ENCODE results near the gene TENM4. TPM values are rescaled to one million over a fixed set of nuclear protein-coding genes. Genes with fewer than 3 reads are reported as not detected.

The TENM4 gene
- total RNA-seq, 2 experiments from 2014 or later: not detected

DNA sequence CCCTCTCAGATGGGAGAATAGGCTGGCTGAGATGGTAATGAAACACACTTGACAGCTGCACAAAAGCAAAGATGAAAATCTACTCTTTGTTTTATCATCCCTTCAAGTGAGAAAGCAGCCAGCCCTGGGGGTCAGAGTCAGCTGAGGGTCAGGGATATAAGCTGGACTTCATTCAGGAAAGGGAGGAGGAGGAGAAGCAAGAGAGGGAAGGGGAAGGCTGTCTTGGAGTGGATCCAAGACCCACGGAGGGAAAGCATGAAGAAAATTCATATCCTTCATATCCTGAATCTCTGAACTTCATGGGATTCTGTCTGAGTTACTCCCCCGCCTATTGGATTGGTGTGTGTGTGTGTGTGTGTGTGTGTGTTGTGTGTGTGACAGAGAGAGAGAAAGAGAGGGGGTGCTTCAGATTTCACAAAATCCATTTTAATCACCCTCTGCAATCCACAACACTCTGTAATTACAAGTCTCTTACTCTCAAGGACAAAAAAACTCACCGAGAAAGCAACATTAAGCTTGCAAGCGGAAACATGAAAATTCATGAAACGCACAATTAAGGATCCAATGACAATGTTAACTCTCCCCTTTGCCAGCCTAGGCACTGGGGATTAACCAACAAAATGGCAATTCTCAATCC, 327.7 kb downstream of the TENM4 start:
- no peak for DNase-seq
- Mint-ChIP-seq H3K4me3 (no peak overlapping the region), H3K4me1 (ENCODE audit: low read depth) (no peaks in the 10 kb centered on the region), H3K36me3 (ENCODE audit: low read depth) (no peaks in the 10 kb centered on the region), H3K27ac (no peak overlapping the region), H3K27me3 (peaks cover 1% of the 10 kb centered on the region), H3K9me3 (peaks cover 3% of the 10 kb centered on the region)
- TF ChIP-seq, protein P1, sequence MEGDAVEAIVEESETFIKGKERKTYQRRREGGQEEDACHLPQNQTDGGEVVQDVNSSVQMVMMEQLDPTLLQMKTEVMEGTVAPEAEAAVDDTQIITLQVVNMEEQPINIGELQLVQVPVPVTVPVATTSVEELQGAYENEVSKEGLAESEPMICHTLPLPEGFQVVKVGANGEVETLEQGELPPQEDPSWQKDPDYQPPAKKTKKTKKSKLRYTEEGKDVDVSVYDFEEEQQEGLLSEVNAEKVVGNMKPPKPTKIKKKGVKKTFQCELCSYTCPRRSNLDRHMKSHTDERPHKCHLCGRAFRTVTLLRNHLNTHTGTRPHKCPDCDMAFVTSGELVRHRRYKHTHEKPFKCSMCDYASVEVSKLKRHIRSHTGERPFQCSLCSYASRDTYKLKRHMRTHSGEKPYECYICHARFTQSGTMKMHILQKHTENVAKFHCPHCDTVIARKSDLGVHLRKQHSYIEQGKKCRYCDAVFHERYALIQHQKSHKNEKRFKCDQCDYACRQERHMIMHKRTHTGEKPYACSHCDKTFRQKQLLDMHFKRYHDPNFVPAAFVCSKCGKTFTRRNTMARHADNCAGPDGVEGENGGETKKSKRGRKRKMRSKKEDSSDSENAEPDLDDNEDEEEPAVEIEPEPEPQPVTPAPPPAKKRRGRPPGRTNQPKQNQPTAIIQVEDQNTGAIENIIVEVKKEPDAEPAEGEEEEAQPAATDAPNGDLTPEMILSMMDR (IDR thresholded peaks at IDR 0.05): no peak
- intact Hi-C loops (cut with micrococcal nuclease): no loop called here
- ChIA-PET POLR2A (no interaction called here), CTCF (no interaction called here)
- no peak for ATAC-seq

DNA sequence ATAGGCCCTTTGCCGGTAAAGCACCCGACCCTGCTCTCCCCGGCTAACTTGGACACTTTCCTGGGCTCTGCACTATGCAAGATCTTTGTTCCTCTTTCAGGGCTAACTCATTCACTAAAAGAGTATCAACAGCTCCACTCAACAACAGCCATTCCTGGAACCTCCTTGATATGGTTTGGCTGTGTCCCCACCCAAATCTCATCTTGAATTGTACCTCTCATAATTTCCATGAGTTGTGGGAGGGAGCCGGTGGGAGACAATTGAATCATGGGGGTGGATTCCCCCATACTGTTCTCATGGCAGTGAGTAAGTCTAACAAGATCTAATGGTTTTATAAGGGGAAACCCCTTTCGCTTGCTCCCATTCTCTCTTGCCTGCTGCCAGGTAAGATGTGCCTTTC, 330.0 kb downstream of the TENM4 start:
- H3K4me1 Mint-ChIP-seq (ENCODE audit: low read depth): no peaks in the 10 kb centered on the region
- CTCF ChIA-PET: no interaction called here
- intact Hi-C loops (cut with micrococcal nuclease): no loop called here
- peaks cover 1% of the 10 kb centered on the region for H3K27me3 Mint-ChIP-seq
- POLR2A ChIA-PET: no interaction called here
- TF ChIP-seq, protein P1 (IDR thresholded peaks at IDR 0.05): no peak
- ATAC-seq (no peak), DNase-seq (peak; percentile 9)
- H3K9me3 Mint-ChIP-seq: peaks cover 3% of the 10 kb centered on the region
- no peaks in the 10 kb centered on the region for H3K36me3 Mint-ChIP-seq (ENCODE audit: low read depth)
- no peak overlapping the region for H3K27ac Mint-ChIP-seq
- no peak overlapping the region for H3K4me3 Mint-ChIP-seq

DNA sequence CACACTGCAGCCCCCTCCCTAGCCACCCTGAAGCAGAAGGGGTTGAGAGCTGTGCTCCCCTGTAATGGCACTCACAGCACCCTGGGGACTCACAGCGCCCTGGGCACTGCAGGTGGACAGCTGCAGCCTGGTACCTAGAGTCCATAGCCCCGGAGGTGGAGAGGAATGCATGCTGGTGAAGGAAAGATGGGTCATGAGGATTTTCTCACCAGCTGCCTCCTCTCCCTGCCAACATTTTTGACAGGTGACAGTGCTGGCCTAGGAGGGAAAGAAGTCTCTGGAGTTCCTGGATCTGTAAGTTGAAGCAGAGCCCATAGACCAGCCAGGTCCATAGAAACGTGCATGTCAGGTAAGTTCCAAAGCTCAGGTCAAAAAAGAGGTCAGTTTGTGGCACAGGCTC, 330.5 kb downstream of the TENM4 start:
- H3K4me3 Mint-ChIP-seq: no peak overlapping the region

DNA sequence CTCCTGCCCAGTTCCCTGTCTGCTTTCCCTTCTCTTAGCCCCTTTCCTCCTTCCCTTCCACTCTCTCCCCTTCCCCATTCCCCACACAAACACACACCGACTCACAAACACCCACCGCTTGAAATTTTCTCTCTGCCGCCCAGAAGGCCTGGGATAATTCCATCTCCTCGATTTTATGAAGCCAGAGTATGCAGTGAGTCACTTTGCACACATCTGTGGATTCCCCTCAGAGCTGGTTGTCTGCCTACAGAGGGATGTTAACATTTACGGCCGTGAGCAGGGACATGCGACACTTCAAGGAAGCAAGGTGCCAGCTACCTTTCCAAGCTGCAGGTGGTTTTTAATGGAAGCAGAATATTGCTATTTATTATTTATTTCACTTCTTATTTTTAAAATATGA, 332.0 kb downstream of the TENM4 start:
- no peaks in the 10 kb centered on the region for H3K36me3 Mint-ChIP-seq (ENCODE audit: low read depth)
- peaks cover 1% of the 10 kb centered on the region for H3K27me3 Mint-ChIP-seq
- CTCF ChIA-PET: interaction anchor here (1.9 to 2.0 kb wide), 2 partner anchors 9 to 463 kb away, joined by 5 to 10 read pairs; no protein-coding TSS in a partner anchor
- ATAC-seq: no peak
- no peak overlapping the region for H3K4me3 Mint-ChIP-seq
- intact Hi-C loops (cut with micrococcal nuclease): no loop called here
- no peaks in the 10 kb centered on the region for H3K9me3 Mint-ChIP-seq
- no peaks in the 10 kb centered on the region for H3K4me1 Mint-ChIP-seq (ENCODE audit: low read depth)
- TF ChIP-seq, protein P1 (IDR thresholded peaks at IDR 0.05): no peak
- no peak for DNase-seq
- no peak overlapping the region for H3K27ac Mint-ChIP-seq
- POLR2A ChIA-PET: no interaction called here

More for the DNA sequence above, 330.5 kb downstream of the TENM4 start:
- ATAC-seq: no peak
- Mint-ChIP-seq H3K27ac (no peak overlapping the region), H3K27me3 (peaks cover 1% of the 10 kb centered on the region), H3K4me1 (ENCODE audit: low read depth) (no peaks in the 10 kb centered on the region), H3K36me3 (ENCODE audit: low read depth) (no peaks in the 10 kb centered on the region), H3K9me3 (peaks cover 3% of the 10 kb centered on the region)
- POLR2A ChIA-PET: no interaction called here
- DNase-seq: no peak
- intact Hi-C loops (cut with micrococcal nuclease): no loop called here
- CTCF ChIA-PET: no interaction called here
- TF ChIP-seq, protein P1 (IDR thresholded peaks at IDR 0.05): no peak

DNA sequence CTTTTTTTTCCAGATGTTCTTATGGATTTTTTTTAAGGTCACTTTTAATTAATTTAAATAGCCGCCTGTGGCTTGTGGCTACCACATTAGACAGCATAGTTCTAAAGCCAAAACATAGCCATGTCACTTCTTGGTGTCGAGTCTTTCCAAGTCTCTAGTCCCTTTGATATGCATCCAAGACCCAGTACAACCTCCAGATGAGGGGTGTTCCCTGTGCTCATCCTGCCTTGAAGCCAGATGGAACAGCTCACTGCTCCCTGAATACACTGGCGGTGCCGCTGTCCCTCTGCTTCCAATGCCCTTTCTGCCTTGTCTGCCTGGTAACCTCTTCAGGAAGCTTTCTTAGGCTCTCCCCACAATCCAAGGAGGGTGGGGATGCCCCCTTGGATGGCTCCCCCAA, 338.0 kb downstream of the TENM4 start:
- no peak for DNase-seq
- intact Hi-C loops (cut with micrococcal nuclease): no loop called here
- H3K27me3 Mint-ChIP-seq: peaks cover 2% of the 10 kb centered on the region
- no peak overlapping the region for H3K27ac Mint-ChIP-seq
- POLR2A ChIA-PET: no interaction called here
- no peak for ATAC-seq
- no peaks in the 10 kb centered on the region for H3K36me3 Mint-ChIP-seq (ENCODE audit: low read depth)
- CTCF ChIA-PET: no interaction called here
- TF ChIP-seq, protein P1 (IDR thresholded peaks at IDR 0.05): no peak
- no peaks in the 10 kb centered on the region for H3K9me3 Mint-ChIP-seq
- H3K4me3 Mint-ChIP-seq: no peak overlapping the region
- H3K4me1 Mint-ChIP-seq (ENCODE audit: low read depth): no peaks in the 10 kb centered on the region

Data from activated CD8-positive, alpha-beta T cell treated with anti-CD3 and anti-CD28 coated beads for 36 hours (primary cell).